Superior temporal gyrus (tissue), 1 donor: ENCODE data around the gene OTUD4.
A peak's percentile ranks its signal among the peaks of the same experiment; 100 is the strongest.
"Not testable (repeated sequence)": the region's sequence is repeated elsewhere in the genome, so short reads cannot be mapped to it uniquely, and the experiment has no call there.

Source experiments
- DNase-seq: peaks from one replicate; pipeline ENCODE4 v3.0.0-alpha.2; 2016; ENCODE audit errors: extremely low spot score

OTUD4 gene

GRCh38 chr4:145178740-145179280 lies 1.6 kb downstream of the OTUD4 start:
- DNase-seq = peak; percentile 65

GRCh38 chr4:145177906-145178538 lies 2.4 kb downstream of the OTUD4 start:
- peak; percentile 48 for DNase-seq

GRCh38 chr4:145177511-145177905 lies 2.9 kb downstream of the OTUD4 start:
- DNase-seq = no peak

DNA sequence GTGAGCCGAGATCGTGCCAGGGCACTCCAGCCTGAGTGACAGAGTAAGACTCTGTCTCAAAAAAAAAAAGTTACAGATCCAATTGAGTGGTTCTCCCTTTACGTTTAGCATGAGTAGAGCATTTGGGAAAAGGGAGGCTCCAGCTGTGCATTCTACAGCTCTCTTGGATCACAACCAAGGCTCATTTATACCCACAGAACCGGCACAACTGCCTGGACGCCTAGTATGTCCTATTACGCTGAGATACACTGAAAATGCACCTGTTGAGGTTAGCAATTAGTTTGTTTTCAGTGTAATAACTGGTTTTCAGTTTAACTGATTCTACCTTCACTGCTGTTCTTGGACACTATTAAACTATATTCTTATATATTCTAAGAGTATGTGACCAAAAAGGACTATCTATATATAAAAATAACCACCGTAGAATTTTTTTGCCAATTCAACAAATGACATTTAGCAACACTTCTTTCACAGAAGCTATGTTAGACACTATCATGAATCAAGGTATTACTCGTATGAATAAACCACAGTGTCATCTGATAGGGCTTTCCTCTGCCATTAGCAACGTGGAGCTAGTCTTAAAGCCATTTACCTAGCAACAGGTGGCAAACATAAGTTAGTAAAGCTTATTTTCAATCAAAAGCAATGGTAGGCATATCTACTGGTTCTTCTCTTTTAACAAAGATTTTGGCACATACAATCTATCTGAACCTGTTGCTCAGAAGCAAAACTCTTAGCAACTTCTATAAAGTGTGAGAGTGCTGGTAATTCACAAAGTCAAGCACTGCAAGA lies 3.6 kb downstream of the OTUD4 start:
- DNase-seq = no peak

GRCh38 chr4:145171911-145172310 lies 8.5 kb downstream of the OTUD4 start:
- no peak for DNase-seq

DNA sequence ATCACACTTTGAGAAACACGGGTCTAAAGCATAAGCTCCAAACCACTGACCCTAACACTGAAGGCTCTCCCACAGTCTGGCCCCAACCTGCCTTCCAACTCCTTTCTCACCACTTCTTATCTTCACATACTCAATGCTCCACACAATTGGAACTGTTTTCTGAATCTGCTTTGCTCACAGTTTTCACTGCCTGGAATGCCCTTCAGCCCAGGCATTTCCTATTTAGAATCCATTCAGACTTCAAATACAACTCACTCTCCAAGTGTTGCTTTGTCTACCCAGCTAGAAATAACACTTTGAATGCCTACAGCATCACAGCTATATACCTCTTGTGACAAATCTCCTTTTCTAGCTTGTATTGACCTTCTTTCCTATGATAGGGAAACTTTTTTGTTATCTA lies 10.2 kb downstream of the OTUD4 start:
- DNase-seq = no peak

DNA sequence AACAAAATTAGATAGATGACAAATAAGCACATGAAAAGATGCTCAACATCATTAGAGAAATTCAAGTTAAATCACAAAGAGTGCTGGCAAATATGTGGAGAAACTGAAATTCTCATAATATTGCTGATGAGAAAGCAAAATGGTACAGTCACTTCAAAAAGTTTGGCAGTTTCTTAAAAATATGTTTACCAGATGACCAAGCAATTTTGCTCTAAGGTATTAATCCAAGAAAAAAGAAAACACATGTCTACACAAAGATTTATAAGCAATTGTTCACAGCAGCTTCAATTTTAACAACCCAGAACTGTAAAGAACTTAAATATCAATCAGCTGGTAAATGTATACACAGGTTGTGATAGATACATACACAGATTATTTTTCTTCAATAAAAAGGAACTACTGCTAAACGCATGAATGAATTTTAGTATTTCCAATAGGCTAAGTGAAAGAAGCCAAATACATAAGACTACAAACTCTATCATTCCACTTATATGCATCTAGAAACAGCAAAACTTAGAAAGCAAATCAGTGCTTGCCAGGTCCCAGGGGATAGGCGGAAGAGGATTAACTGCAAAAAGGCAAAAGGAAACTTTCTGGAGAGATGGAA lies 11.7 kb downstream of the OTUD4 start:
- DNase-seq = no peak

- DNase-seq = no peak
These were observed 12.5 kb downstream of the OTUD4 start for GRCh38 chr4:145167887-145168286.

- DNase-seq = no peak
These were observed 18.8 kb downstream of the OTUD4 start for GRCh38 chr4:145161549-145161948.

DNA sequence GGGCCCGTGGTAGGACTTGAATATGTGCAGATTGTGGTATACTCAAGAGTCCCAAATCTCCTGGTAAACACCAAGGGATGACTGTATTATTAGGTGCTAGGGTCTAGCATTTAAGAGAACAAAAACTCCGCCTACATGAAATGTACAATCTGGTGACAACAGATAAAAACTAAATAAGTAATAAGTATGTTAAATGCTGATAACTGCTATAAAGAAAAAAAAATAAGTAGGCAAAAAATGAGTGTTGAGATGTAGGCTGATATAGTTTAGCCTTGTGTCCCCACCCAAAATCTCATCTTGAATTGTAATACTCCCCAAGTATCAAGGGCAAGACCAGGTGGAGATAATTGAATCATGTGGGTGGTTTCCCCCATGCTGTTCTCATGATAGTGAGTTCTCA lies 23.4 kb downstream of the OTUD4 start:
- DNase-seq = no peak

GRCh38 chr4:145155268-145155870 lies 25.0 kb downstream of the OTUD4 start:
- no peak for DNase-seq

DNA sequence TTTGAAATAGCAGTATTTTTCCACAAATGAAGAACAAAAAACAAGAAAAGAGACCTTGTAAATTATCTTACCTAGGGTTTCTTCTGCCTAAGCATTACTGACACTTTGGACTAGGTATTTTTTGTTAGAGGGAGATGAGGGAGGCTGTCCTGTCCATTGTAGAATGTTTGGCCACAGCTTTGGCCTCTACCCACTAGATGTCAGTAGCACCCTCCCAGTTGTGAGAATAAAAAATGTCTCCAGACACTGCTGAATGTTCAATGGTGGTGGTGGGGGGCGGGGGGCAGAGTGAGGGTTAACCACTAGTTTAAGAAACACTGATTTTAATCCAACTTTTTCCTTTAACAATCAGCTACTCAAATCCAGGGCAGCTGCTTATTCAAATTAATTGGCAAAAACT lies 25.8 kb downstream of the OTUD4 start:
- DNase-seq = no peak

GRCh38 chr4:145153904-145154298 lies 26.5 kb downstream of the OTUD4 start:
- DNase-seq = no peak

- no peak for DNase-seq
These were observed 27.0 kb downstream of the OTUD4 start for GRCh38 chr4:145153181-145153903.

GRCh38 chr4:145148980-145149379 lies 31.4 kb downstream of the OTUD4 start:
- DNase-seq = no peak

- DNase-seq = not testable (repeated sequence)
These were observed 44.2 kb downstream of the OTUD4 start for GRCh38 chr4:145136219-145136618.

DNA sequence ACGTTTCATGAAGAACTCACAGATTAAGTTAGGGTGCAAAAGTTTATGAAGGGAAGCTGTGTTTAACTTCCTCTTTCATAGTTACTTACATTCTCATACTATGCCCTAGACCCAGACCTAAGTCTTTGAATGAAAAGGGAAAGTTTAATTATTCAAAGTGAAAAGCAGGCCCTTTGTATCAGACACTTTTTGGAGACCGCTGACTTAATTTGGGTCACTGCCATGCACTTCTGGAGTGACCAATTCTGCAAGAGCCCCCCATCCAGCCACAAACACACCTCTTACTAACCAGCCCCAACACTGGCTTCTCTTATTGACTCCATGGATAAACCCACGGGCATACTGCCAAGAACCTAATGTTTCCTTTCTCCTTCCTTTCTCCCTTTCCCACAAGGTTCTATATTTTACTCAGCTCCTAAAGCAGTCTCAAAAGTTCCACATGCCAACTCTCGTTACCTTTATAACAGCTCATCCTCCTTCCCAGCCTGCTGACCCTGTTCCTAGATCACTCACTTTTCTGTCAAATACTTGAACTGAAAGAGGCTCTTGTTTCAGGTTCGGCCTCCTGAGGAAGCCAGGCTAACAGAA lies 47.8 kb downstream of the OTUD4 start:
- no peak for DNase-seq

- DNase-seq = no peak
These were observed 48.5 kb downstream of the OTUD4 start for GRCh38 chr4:145131848-145132247.

- DNase-seq = no peak
These were observed 49.5 kb downstream of the OTUD4 start for GRCh38 chr4:145130788-145131399.

GRCh38 chr4:145130130-145130529 lies 50.3 kb downstream of the OTUD4 start:
- no peak for DNase-seq

DNA sequence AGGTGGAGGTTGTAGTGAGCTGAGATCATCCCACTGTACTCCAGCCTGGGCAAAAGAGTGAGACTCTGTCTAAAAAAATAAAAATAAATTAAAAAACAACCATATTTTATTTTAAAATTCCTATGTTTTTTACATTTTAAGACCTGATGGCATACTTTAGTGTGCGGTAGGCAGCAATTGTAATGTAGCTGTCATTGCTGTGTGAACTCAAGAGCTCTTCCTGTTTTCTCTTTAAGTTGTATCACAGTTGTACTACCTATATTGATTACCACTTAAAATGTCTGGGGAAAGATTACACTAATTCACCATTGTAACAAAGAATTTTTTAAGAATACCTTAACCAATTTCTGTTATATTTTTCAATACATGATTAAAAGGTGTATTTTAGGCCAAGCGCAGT lies 55.0 kb downstream of the OTUD4 start:
- no peak for DNase-seq
